GM18499 (cell line): ENCODE data around the gene PDCD4.
A peak's percentile ranks its signal among the peaks of the same experiment; 100 is the strongest.

Experiments used
- ATAC-seq: cut with Tn5 transposase; IDR thresholded peaks from one replicate; pipeline ENCODE4 v1.9.1; 2021; ENCODE audit warnings: moderate number of reproducible peaks; ENCODE audit not compliant: insufficient read depth, unreplicated experiment

The PDCD4 gene

DNA sequence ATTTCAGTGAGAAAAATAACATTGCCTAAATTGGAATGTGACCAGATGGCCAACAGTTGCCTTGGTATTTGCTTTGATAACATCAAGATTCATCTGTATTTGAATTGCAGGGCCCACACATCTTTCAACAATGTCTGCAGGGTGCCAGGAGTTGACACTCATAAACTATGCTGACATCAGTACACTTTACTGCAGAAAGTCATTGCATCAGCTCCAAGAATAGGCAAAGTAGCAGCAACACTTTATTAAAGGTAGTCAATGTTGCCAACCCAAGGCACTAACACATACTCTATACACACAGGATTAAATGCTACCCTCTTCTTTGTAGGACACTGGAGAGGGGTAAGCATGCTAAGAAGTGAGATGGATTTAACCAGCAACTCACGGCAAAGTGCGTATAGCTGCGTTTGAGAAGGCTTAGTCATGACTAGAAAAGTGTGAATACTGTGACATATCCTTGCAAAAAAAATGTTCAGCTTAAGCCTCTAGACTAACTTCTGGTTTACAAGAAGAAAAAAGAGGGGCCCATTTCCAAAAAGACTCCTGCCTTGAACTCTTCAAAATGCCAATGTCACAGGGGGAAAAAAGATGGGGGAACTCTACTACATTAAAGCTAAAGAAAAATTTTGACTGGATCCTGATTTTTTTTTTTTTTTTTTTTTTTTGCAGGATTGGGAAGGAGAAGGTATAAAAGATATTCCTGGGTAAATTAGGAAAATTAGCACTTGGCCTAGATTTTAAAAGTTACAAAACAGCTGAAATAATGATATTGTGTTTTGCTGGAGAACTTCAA is 45.0 kb downstream of the PDCD4 start:
- ATAC-seq = no peak

GRCh38 chr10:110918269-110918642 is 46.5 kb downstream of the PDCD4 start:
- no peak for ATAC-seq

GRCh38 chr10:110918643-110919348 is 47.1 kb downstream of the PDCD4 start, which contains the start of gene BBIP1:
TSS of gene BBIP1 (minus strand) at chr10:110919180. CDS start at chr10:110918157, 1,023 bp downstream.
- peak; percentile 74 for ATAC-seq

DNA sequence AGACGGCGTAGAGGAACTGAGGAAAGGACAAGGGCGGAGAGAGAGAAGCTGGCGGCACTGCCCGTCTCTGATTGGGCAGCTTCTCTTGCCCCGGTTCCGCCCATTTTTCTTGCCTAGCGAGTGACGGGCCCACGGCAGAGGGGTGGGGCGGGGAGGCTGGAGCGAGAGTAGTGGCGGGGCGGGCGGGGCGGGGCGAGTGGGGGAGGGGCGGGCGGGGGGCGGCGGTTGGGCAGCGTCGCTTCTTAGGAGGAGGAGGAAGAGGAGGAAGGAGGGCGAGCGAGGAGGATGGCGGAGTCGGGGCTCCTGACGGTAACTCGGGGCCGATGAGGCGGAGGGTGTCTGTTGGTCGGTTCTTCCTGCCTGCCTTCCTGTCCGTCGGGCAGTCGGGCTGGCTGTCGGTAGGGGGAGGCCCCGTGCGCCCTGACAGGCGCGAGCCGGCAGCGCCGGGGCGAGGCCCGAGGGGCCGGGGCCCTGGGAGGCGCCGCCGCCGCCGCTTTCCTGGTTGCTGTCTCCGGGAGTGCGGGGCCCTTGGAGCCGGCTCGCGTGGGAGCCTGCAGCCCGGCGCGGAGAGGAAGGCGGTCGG is 47.7 kb downstream of the PDCD4 start, which contains the start of gene SHOC2:
Gene SHOC2, plus strand, starts transcription at position 256 of the 583 bp plus-strand sequence. CDS start 44,755 bp downstream, outside the sequence.
- no peak for ATAC-seq

GRCh38 chr10:110919971-110920881 is 48.5 kb downstream of the PDCD4 start:
- peak; percentile 28 for ATAC-seq

GRCh38 chr10:110923856-110924493 is 52.2 kb downstream of the PDCD4 start:
- ATAC-seq = no peak

DNA sequence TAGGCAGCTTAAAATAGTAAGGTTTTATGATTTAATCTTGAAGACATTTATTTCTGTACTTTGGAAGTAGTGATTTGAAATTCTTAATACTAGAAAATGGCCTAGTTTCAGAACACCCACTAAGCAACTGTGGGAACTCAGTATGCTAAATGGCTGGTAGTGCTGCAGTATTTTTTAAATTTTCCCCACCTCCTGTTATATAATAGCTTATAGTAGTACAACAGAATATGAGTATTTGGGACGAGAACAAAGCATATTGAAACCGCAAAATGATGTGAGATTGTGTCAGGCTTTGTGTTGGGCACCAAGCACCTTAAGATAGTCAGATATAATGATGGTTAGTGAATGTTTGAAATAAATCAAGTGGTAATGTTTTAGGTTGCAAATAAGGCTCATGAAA is 55.7 kb downstream of the PDCD4 start:
- no peak for ATAC-seq

- no peak for ATAC-seq
Measured at GRCh38 chr10:110931769-110932381, 60.1 kb downstream of the PDCD4 start.

DNA sequence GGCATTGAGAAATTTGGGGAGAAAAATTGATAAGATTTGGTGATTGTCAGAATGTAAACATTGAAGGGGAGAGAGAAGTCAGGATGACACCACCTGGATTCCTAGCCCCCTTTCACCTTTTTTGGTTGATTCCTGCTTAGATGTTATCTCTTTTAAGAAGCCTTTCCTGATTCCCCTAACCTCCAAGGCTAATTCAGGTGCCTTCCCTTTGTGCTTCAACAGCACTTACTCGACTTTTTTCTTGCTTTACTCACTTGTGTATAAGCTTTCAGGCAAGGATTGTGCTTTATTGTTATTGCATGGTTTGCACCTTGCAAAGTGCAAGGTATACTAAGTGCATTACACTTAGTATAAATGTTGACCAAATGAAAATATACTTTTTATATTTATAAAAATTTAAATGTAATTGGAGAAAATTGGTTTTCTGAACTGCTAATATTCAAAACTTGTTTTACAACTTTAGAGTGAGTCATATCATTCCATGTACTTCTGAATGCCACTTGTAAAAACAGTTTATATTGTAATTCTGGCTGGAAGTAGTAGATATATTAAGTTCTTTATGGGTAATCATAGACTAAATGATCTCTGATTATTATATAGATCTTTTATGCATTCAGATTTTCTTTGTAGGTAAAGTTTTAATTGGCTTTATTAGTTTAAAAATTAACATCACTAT is 60.9 kb downstream of the PDCD4 start:
- no peak for ATAC-seq

DNA sequence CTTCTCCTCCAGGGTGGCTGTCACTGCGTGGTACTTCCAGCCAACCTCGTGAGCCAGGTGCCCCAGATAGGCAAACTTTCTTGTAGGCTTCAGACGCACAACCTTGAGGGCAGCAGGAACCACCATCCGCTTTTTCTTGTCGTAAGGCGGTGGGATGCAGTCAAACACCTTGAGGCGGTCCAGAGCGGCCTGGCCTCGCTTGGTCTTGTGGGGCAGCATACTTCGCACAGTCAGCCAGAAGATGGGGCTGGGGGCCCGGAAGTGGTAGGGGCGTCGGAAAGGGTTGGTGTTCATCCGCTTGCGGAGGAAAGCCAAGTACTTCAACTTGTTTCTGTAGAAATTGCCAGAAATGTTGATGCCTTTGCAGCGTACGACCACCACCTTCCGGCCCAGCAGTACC is 65.0 kb downstream of the PDCD4 start:
- ATAC-seq = no peak

DNA sequence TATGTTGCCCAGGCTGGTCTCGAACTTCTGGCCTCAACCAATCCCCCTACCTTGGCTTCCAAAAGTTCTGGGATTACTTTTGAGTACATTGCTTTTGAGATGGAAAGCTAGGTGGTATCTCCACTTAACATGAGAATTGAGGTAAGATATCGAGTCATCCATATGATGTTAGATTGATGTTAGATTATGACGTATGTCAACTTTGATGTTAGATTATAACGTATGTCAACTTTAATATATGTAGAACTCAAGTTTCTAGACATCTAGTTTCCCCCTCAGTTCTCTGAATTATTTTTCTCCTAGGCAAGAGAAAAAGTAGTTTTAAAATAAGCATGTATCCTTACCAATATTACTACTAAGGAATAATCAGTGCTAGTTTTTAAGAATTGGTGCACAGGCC is 67.7 kb downstream of the PDCD4 start:
- no peak for ATAC-seq

- no peak for ATAC-seq
Measured at GRCh38 chr10:110944792-110945396, 73.2 kb downstream of the PDCD4 start.

- ATAC-seq = no peak
Measured at GRCh38 chr10:110946496-110946895, 74.8 kb downstream of the PDCD4 start.

GRCh38 chr10:110947061-110947595 is 75.4 kb downstream of the PDCD4 start:
- ATAC-seq = no peak
